ENCODE results near the gene CIDEB.

The CIDEB gene

DNA sequence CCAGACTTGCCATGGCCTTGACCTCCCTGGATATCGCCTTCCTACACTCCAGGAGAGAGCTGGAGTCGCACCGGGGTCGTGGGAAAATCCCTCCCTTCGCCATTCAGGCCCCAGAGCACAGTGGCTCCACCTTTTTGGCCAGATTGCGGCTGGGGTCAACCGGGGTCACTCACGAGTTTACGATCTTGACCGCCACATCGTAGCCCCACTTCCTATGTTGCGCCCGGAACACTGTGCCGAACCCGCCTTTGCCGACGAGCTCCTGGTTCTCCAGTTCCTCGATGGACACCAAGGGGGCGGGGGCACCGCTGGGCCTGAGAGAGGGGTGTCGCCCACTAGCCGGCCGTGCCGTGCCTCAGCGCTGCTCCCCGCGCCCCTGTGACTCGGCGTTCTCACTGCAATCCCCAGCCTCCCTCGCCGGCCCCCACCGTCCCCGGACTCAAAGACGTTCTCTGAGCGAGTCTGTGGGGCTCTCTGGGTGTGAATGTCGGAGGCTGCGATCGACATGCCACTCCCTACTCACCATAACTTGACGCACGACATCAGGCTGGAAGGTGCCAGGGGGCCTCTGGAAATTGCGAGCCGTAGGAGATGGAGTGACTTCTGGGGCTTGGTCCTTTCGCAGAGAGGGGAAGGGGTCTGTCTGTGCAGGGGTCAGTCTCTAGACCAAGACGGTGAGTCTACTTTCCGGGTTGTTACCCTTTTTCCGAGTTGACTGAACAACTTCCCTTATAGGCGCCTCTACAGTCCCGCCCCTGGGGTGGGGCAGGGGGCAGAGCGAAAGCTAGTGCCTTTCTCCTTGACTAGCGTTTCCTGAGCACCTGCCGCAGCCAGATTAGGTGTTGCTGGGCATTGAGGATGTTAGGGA lies 31.7 kb upstream of the CIDEB start, which contains the start of gene RIPK3:
Gene RIPK3 (minus strand): TSS at position 708 of the 868 bp plus-strand sequence. CDS start 165 bp downstream, at position 543.
- no peak within 1 kb of the TSS for H4K91ac ChIP-seq (ENCODE audit: low read length)
- H3K36me3 ChIP-seq (ENCODE audit: control insufficient read depth in 1 of 2, insufficient read depth in 2 of 2, low read depth in 1 of 2, low read length in 2 of 2), result peaks cover 4 to 18% of the 10 kb centered on the region in 2 experiments
- no peak within 1 kb of the TSS for H2BK120ac ChIP-seq (ENCODE audit: low read depth, low read length)
- H3K27me3 ChIP-seq (ENCODE audit: control insufficient read depth in 1 of 2, insufficient read depth in 1 of 2, low read length in 2 of 2), result peaks cover 29 to 58% of the 10 kb centered on the region in 2 experiments
- H2AFZ ChIP-seq (ENCODE audit: low read depth, low read length), result peak within 1 kb of the TSS; percentile 30
- H3K18ac ChIP-seq (ENCODE audit: low read depth in 1 of 2, low read length in 2 of 2), result peak within 1 kb of the TSS in 1 of 2 experiments; percentile 82
- peak; percentile 20 for DNase-seq
- no peaks in the 10 kb centered on the region for H3K9me3 ChIP-seq (ENCODE audit: control insufficient read depth, low read length)
- H3K23ac ChIP-seq (ENCODE audit: low read length in 2 of 2), result peak within 1 kb of the TSS in 1 of 2 experiments; percentile 85
- no peak within 1 kb of the TSS for H2BK5ac ChIP-seq (ENCODE audit: low read depth, low read length, poor library complexity, severe bottlenecking)
- peak within 1 kb of the TSS; percentile 73 for H4K8ac ChIP-seq (ENCODE audit: low read length)
- H3K4me1 ChIP-seq (ENCODE audit: control insufficient read depth, insufficient read depth, low read depth, low read length), result peaks cover 26% of the 10 kb centered on the region
- H3K4ac ChIP-seq (ENCODE audit: low read depth in 1 of 2, low read length in 2 of 2), result no peak within 1 kb of the TSS
- no peak within 1 kb of the TSS for H2AK5ac ChIP-seq (ENCODE audit: low read length, severe bottlenecking)
- H3K4me2 ChIP-seq (ENCODE audit: low read length, poor library complexity, severe bottlenecking), result peak within 1 kb of the TSS; percentile 83
- H3K79me1 ChIP-seq (replicated peaks; ENCODE audit: low read length, poor library complexity, severe bottlenecking), result no peaks in the 10 kb centered on the region
- peak within 1 kb of the TSS; percentile 52 to 91 for H3K4me3 ChIP-seq (ENCODE audit: insufficient read depth in 1 of 2, low read depth in 1 of 2, low read length in 2 of 2)
- no peak within 1 kb of the TSS for H2BK15ac ChIP-seq (ENCODE audit: low read depth, poor library complexity, severe bottlenecking)
- H3K9ac ChIP-seq (ENCODE audit: low read length), result peak within 1 kb of the TSS; percentile 81
- peak within 1 kb of the TSS in 1 of 2 experiments; percentile 56 for H3K14ac ChIP-seq (ENCODE audit: low read length in 2 of 2)
- peak within 1 kb of the TSS in 1 of 2 experiments; percentile 43 for H2BK12ac ChIP-seq (ENCODE audit: low read length in 2 of 2)
- no peak within 1 kb of the TSS for H3K27ac ChIP-seq (ENCODE audit: low read length, poor library complexity, severe bottlenecking)
- WGBS, result 9% methylated on average over 38 of the region's 51 CpGs

DNA sequence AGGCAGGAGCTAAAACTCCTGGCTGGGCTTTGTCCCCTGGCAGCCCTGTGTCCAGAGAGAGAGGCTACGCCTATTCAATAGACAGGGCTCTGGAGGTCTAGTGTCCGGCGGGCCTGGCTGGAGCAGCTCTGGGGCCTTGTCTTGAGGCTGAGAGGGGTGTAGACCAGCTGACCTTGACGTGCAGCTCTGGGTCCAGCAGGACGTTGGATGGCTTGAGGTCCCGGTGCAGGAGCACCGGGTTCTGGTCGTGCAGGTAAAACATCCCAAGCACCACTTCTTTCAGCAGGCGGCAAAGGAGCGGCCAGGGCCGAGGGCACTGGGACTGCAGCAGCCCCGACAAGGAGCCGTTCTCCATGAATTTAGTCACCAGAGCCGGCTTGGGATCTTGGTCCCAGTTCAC lies 31.1 kb upstream of the CIDEB start:
- Histone ChIP-seq H3K27ac (ENCODE audit: low read length, poor library complexity, severe bottlenecking) (no peak overlapping the region), H3K4me2 (ENCODE audit: low read length, poor library complexity, severe bottlenecking) (peak overlapping the region; percentile 83), H2AK5ac (ENCODE audit: low read length, severe bottlenecking) (no peak overlapping the region), H3K4ac (ENCODE audit: low read depth in 1 of 2, low read length in 2 of 2) (no peak overlapping the region), H3K18ac (ENCODE audit: low read depth in 1 of 2, low read length in 2 of 2) (peak overlapping the region in 1 of 2 experiments; percentile 80), H2BK15ac (ENCODE audit: low read depth, poor library complexity, severe bottlenecking) (no peak overlapping the region), H2BK12ac (ENCODE audit: low read length in 2 of 2) (no peak overlapping the region), H3K27me3 (ENCODE audit: control insufficient read depth in 1 of 2, insufficient read depth in 1 of 2, low read length in 2 of 2) (peaks cover 29 to 64% of the 10 kb centered on the region in 2 experiments), H3K4me1 (ENCODE audit: control insufficient read depth, insufficient read depth, low read depth, low read length) (peaks cover 29% of the 10 kb centered on the region), H4K91ac (ENCODE audit: low read length) (no peak overlapping the region), H3K14ac (ENCODE audit: low read length in 2 of 2) (peak overlapping the region in 1 of 2 experiments; percentile 56), H4K8ac (ENCODE audit: low read length) (no peak overlapping the region), H2BK120ac (ENCODE audit: low read depth, low read length) (no peak overlapping the region), H2AFZ (ENCODE audit: low read depth, low read length) (no peak overlapping the region), H3K9me3 (ENCODE audit: control insufficient read depth, low read length) (no peaks in the 10 kb centered on the region), H3K79me1 (replicated peaks; ENCODE audit: low read length, poor library complexity, severe bottlenecking) (no peaks in the 10 kb centered on the region), H3K4me3 (ENCODE audit: insufficient read depth in 1 of 2, low read depth in 1 of 2, low read length in 2 of 2) (peak overlapping the region in 1 of 2 experiments; percentile 91), H3K23ac (ENCODE audit: low read length in 2 of 2) (peak overlapping the region in 1 of 2 experiments; percentile 70), H2BK5ac (ENCODE audit: low read depth, low read length, poor library complexity, severe bottlenecking) (no peak overlapping the region), H3K36me3 (ENCODE audit: control insufficient read depth in 1 of 2, insufficient read depth in 2 of 2, low read depth in 1 of 2, low read length in 2 of 2) (peaks cover 4 to 18% of the 10 kb centered on the region in 2 experiments), H3K9ac (ENCODE audit: low read length) (peak overlapping the region; percentile 81)
- no peak for DNase-seq
- 80% methylated on average over 14 of the region's 14 CpGs for WGBS

- peak overlapping the region; percentile 49 for H2BK15ac ChIP-seq (ENCODE audit: low read depth, poor library complexity, severe bottlenecking)
- 90% methylated on average over 8 of the region's 8 CpGs for WGBS
- no peak overlapping the region for H2AK5ac ChIP-seq (ENCODE audit: low read length, severe bottlenecking)
- no peak overlapping the region for H2AFZ ChIP-seq (ENCODE audit: low read depth, low read length)
- H2BK120ac ChIP-seq (ENCODE audit: low read depth, low read length), result no peak overlapping the region
- no peak overlapping the region for H3K27ac ChIP-seq (ENCODE audit: low read length, poor library complexity, severe bottlenecking)
- no peaks in the 10 kb centered on the region for H3K9me3 ChIP-seq (ENCODE audit: control insufficient read depth, low read length)
- no peak overlapping the region for H3K14ac ChIP-seq (ENCODE audit: low read length in 2 of 2)
- H3K18ac ChIP-seq (ENCODE audit: low read depth in 1 of 2, low read length in 2 of 2), result no peak overlapping the region
- peaks cover 32% of the 10 kb centered on the region for H3K4me1 ChIP-seq (ENCODE audit: control insufficient read depth, insufficient read depth, low read depth, low read length)
- no peak overlapping the region for H2BK5ac ChIP-seq (ENCODE audit: low read depth, low read length, poor library complexity, severe bottlenecking)
- no peak overlapping the region for H4K8ac ChIP-seq (ENCODE audit: low read length)
- no peaks in the 10 kb centered on the region for H3K79me1 ChIP-seq (replicated peaks; ENCODE audit: low read length, poor library complexity, severe bottlenecking)
- H3K23ac ChIP-seq (ENCODE audit: low read length in 2 of 2), result no peak overlapping the region
- H4K91ac ChIP-seq (ENCODE audit: low read length), result no peak overlapping the region
- DNase-seq, result no peak
- H2BK12ac ChIP-seq (ENCODE audit: low read length in 2 of 2), result no peak overlapping the region
- peaks cover 29 to 67% of the 10 kb centered on the region in 2 experiments for H3K27me3 ChIP-seq (ENCODE audit: control insufficient read depth in 1 of 2, insufficient read depth in 1 of 2, low read length in 2 of 2)
- H3K36me3 ChIP-seq (ENCODE audit: control insufficient read depth in 1 of 2, insufficient read depth in 2 of 2, low read depth in 1 of 2, low read length in 2 of 2), result peaks cover 4 to 18% of the 10 kb centered on the region in 2 experiments
- H3K4ac ChIP-seq (ENCODE audit: low read depth in 1 of 2, low read length in 2 of 2), result no peak overlapping the region
- H3K9ac ChIP-seq (ENCODE audit: low read length), result no peak overlapping the region
- H3K4me3 ChIP-seq (ENCODE audit: insufficient read depth in 1 of 2, low read depth in 1 of 2, low read length in 2 of 2), result no peak overlapping the region
- no peak overlapping the region for H3K4me2 ChIP-seq (ENCODE audit: low read length, poor library complexity, severe bottlenecking)
Measured at GRCh38 chr14:24337824-24338175, 30.0 kb upstream of the CIDEB start.

- H2BK15ac ChIP-seq (ENCODE audit: low read depth, poor library complexity, severe bottlenecking), result no peak overlapping the region
- no peak overlapping the region for H2AK5ac ChIP-seq (ENCODE audit: low read length, severe bottlenecking)
- no peak overlapping the region for H3K4me2 ChIP-seq (ENCODE audit: low read length, poor library complexity, severe bottlenecking)
- H3K18ac ChIP-seq (ENCODE audit: low read depth in 1 of 2, low read length in 2 of 2), result no peak overlapping the region
- no peak for DNase-seq
- H2BK5ac ChIP-seq (ENCODE audit: low read depth, low read length, poor library complexity, severe bottlenecking), result no peak overlapping the region
- H4K91ac ChIP-seq (ENCODE audit: low read length), result no peak overlapping the region
- H3K9ac ChIP-seq (ENCODE audit: low read length), result no peak overlapping the region
- no peak overlapping the region for H2BK120ac ChIP-seq (ENCODE audit: low read depth, low read length)
- no peak overlapping the region for H4K8ac ChIP-seq (ENCODE audit: low read length)
- no peak overlapping the region for H3K23ac ChIP-seq (ENCODE audit: low read length in 2 of 2)
- peaks cover 29 to 72% of the 10 kb centered on the region in 2 experiments for H3K27me3 ChIP-seq (ENCODE audit: control insufficient read depth in 1 of 2, insufficient read depth in 1 of 2, low read length in 2 of 2)
- H3K4me1 ChIP-seq (ENCODE audit: control insufficient read depth, insufficient read depth, low read depth, low read length), result peaks cover 38% of the 10 kb centered on the region
- peaks cover 4 to 18% of the 10 kb centered on the region in 2 experiments for H3K36me3 ChIP-seq (ENCODE audit: control insufficient read depth in 1 of 2, insufficient read depth in 2 of 2, low read depth in 1 of 2, low read length in 2 of 2)
- no peak overlapping the region for H2AFZ ChIP-seq (ENCODE audit: low read depth, low read length)
- H3K14ac ChIP-seq (ENCODE audit: low read length in 2 of 2), result no peak overlapping the region
- no peak overlapping the region for H3K4ac ChIP-seq (ENCODE audit: low read depth in 1 of 2, low read length in 2 of 2)
- H3K9me3 ChIP-seq (ENCODE audit: control insufficient read depth, low read length), result no peaks in the 10 kb centered on the region
- H3K79me1 ChIP-seq (replicated peaks; ENCODE audit: low read length, poor library complexity, severe bottlenecking), result no peaks in the 10 kb centered on the region
- WGBS, result 92% methylated on average over 6 of the region's 7 CpGs
- H2BK12ac ChIP-seq (ENCODE audit: low read length in 2 of 2), result no peak overlapping the region
- H3K4me3 ChIP-seq (ENCODE audit: insufficient read depth in 1 of 2, low read depth in 1 of 2, low read length in 2 of 2), result no peak overlapping the region
- no peak overlapping the region for H3K27ac ChIP-seq (ENCODE audit: low read length, poor library complexity, severe bottlenecking)
Measured at GRCh38 chr14:24337144-24337823, 29.5 kb upstream of the CIDEB start.
